ENCODE data around the gene S100A4. TPM values are rescaled to one million over a fixed set of nuclear protein-coding genes. Genes with fewer than 3 reads are reported as not detected.
"Not testable (repeated sequence)": the region's sequence is repeated elsewhere in the genome, so short reads cannot be mapped to it uniquely, and the experiment has no call there.

S100A4 gene
- total RNA-seq = 258 TPM

DNA sequence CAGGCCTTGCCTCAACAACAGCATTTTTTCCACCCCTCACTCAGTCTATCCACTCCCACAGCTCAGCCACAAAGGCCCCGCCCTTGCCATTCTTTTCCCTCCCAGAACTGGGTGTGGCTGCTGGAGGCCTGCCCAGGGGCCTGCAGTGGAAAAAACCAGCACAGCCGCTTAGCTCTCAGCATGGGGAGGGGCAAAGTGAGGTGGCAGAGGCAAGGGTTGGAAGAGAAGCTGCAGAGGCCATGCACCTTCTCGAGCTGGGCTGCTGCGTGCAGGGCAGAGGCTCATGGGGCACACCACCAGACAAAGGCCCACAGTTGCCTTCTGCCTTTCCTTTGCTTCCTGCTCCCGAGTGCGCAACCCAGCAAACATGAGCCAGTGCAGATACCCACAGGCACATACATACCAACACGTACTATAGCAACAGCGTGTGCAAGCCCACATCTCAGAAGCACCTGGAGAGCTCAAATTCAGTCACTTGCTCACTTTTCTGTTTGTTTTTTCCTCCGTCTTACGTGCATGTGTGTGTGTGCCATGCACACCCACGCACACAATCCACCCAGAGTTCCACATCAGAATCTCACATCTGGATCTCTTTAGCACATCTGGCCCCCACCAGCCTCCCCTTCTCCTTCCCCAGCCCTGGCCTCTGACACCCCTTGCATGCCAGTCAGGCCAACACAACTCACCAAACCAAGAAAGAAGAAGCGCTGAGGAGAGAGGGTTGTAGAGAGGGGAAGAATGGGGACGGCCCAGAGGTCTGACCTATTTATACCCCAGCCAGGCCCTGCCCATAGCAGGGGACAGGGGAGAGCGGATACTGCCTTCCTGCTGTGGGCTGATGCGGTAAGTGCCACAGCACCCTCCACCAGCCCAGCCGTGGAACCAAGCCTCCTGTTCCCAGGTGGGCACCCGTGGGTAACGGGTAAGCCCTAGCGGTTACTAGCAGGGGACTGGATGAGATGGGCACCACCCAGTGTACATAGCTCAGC is at the start of gene S100A4:
TSS of gene S100A4 (minus strand) at position 740 of the 989 bp plus-strand sequence. CDS start 1,012 bp downstream, outside the sequence.
- peak; percentile 94 for ATAC-seq
- intact Hi-C loops (cut with DNase I) = no loop called here
- DNase-seq (ENCODE audit: low spot score) = peak; percentile 96

DNA sequence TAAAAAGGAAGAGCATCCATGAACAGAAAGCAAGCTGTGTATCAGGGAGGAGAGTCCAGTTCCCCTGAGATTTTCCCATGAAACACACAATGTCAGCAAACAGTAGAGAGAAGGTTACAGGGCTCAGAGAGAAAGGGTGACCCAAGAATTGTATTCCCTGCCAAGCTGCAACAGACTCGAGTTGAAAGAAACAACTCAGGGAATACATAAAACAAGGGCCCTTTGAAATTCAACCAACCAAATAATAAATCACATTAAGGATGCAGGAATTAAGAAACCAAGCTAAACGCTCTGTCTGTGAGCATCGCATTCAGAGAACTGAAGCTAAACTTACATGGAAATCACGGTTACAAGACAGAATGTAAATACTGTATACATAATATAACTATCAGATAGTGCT is 47.1 kb upstream of the S100A4 start:
- peak; percentile 95 for ATAC-seq
- intact Hi-C loops (cut with DNase I) = no loop called here

DNA sequence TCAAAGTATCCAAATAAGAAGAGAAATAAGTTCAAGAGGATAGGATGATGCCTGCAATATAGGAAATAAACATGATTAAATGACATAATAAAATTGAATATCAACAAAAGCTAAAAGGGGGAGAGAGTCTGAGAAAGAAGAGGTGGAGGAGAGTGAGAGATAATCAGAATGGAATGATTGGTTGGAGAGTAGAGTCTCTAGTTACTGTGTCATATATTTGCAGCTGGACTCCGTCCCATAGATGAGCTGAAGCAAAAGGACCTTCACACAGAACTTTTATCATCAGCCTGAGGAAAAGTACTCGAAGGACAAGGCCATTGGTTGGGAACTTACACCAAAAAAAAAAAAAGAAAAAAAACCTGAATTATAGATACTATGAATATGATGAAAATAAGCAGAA is 42.9 kb upstream of the S100A4 start:
- ATAC-seq (no peak), DNase-seq (ENCODE audit: low spot score) (no peak)
- intact Hi-C loops (cut with DNase I) = no loop called here

More for the DNA sequence above, 47.1 kb upstream of the S100A4 start:
- DNase-seq (ENCODE audit: low spot score) = peak; percentile 5

DNA sequence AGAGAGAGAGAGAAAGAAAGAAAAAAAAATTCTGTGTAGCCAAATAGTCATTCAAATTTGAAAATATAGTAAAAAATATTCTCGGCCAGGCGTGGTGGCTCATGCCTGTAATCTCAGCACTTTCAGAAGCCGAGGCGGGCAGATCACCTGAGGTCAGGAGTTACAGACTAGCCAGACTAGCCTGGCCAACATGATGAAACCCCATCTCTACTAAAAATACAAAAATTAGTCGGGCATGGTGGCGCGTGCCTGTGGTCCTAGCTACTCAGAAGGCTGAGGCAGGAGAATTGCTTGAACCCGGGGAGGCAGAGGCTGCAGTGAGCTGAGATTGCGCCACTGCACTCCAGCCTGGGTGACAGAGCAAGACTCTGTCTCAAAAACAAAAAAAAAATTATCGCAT is 42.4 kb upstream of the S100A4 start:
- intact Hi-C loops (cut with DNase I); ATAC-seq: not testable (repeated sequence)

DNA sequence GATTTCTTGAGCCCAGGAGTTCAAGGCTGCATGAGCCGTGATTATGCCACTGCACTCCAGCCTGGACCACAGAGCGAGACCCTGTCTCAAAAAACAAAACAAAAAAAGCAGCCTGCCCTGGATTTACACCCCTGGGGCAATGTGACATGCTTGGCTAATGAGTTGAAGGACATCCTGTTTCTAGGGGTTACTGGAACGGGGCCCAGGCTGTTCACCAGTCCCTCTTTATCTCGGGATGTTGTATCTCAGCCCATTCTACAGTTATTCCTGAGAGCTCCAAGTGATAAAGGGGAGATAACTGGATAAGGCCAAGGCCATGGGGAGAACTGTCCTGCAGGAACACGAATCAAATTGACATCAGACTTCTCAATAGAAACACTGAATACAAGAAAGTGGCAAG is 41.7 kb upstream of the S100A4 start:
- DNase-seq (ENCODE audit: low spot score) (no peak), ATAC-seq (no peak)
- intact Hi-C loops (cut with DNase I) = no loop called here

More for the DNA sequence above, 42.4 kb upstream of the S100A4 start:
- peak; percentile 26 for DNase-seq (ENCODE audit: low spot score)

DNA sequence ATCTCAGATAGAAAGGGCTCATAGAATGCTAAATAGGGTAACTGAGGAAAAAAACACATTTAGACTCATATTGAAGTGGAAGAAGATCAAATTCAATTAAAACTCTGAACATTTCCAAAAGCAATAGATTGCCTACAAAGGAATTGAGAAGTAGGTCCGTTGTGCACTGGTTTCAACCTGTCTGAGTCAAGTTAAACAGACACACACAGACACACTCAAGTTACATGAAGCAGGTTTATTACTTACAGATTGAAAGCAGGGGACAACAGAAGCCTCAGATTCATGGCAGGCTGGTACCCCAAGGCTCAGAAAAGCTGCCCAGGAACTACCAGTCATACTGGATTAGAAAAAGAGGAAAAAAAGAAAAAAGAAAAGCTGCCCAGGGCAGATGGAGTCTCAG is 40.7 kb upstream of the S100A4 start:
- intact Hi-C loops (cut with DNase I) = no loop called here
- ATAC-seq = no peak
- DNase-seq (ENCODE audit: low spot score) = no peak

DNA sequence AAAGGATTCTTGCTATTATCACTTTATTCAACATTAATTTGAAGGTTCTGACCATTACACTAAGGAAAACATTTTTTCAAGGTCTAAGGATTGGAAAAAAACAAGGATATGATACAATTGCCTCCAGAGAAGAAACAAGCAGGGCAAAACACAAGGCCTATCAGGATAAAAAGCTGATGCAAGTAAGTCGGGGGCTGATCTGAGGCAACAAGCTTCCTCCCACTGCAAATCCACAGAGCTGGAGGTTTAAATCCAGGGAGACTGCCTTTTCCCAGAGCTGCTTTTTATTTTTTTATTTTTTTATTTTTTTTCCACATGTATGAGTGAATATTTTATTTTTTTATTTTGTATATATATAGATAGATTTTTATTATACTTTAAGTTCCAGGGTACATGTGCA is 39.4 kb upstream of the S100A4 start:
- no peak for ATAC-seq
- intact Hi-C loops (cut with DNase I) = no loop called here

DNA sequence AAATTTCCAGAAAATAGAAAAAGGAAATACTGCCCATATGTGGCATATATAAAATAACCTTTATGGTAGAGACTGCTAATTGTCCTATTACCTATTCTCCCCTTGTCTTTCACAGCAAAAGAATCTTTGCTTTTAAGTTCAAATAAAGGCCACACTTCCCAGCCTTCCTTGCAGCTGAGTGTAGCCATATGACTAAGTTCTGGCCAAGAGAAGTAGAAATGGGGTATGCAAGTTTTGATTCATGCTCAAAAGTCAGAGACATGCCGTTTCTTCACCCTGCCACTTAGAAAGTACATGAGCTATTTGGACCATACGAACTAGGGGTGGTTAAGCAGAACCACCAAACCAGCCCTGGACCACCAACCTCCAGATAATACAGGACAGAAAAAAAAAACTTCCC is 38.4 kb upstream of the S100A4 start:
- DNase-seq (ENCODE audit: low spot score) = no peak
- no peak for ATAC-seq
- intact Hi-C loops (cut with DNase I) = no loop called here

More for the DNA sequence above, 39.4 kb upstream of the S100A4 start:
- DNase-seq (ENCODE audit: low spot score) = no peak

DNA sequence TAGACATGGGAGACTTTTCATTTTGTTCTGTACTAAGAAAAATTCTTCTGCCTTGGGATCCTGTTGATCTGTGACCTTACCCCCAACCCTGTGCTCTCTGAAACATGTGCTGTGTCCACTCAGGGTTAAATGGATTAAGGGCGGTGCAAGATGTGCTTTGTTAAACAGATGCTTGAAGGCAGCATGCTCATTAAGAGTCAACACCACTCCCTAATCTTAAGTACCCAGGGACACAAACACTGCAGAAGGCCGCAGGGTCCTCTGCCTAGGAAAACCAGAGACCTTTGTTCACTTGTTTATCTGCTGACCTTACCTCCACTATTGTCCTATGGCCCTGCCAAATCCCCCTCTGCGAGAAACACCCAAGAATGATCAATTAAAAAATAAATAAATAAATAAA is 37.9 kb upstream of the S100A4 start:
- intact Hi-C loops (cut with DNase I); DNase-seq (ENCODE audit: low spot score); ATAC-seq: not testable (repeated sequence)

DNA sequence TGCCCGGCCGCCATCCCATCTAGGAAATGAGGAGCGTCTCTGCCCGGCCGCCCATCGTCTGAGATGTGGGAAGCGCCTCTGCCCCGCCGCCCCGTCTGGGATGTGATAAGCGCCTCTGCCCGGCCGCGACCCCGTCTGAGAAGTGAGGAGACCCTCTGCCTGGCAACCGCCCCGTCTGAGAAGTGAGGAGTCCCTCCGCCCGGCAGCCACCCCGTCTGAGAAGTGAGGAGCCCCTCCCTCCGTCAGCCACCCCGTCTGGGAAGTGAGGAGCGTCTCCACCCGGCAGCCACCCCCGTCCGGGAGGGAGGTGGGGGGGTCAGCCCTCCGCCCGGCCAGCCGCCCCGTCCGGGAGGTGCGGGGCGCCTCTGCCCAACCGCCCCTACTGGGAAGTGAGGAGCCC is 37.2 kb upstream of the S100A4 start:
- intact Hi-C loops (cut with DNase I); DNase-seq (ENCODE audit: low spot score); ATAC-seq: not testable (repeated sequence)

DNA sequence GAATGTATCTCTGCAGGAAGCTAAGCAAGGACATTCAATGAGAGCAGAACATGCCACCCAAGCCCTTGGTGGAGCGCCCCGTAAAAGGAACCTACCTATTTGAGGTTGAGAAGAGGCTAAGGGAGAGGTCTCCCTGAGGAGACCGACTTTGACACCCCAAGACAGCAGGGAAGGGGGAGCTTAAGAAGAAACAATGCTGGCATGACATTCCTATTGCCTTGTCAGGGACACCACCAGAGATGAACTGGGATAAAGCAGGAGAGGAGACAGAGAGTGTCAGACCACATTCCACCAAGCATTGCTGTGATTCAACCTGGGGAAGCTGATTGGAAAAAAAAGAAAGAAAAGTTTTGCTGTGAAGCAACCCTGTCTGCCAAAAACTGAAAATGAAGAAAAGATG is 33.3 kb upstream of the S100A4 start:
- ATAC-seq (no peak), DNase-seq (ENCODE audit: low spot score) (no peak)
- intact Hi-C loops (cut with DNase I) = loop anchor here (5.0 kb wide), 1 partner anchor 38 kb away; the partner anchor contains the start of gene S100A14

DNA sequence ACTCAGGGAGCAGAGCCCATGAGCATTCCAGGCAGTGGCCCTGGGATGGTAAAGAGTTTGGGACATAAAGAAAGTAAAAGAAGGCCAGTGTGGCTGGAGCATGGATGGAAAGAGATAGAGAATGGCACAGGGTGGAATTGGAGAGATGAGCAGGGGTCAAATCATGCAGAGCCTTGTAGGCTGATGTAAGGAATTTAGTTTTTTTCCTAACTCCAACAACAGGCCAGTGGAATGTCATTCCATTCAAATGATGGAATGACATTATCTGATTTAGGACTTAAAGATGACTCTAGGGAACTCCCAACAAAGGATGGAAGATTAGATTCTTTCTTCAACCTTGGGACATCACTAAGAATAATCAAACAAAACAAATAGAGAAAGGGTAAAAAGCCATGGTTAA is 32.9 kb upstream of the S100A4 start:
- no peak for ATAC-seq
- intact Hi-C loops (cut with DNase I) = loop anchor here (5.0 kb wide), 1 partner anchor 39 kb away; the partner anchor contains the start of gene S100A14

DNA sequence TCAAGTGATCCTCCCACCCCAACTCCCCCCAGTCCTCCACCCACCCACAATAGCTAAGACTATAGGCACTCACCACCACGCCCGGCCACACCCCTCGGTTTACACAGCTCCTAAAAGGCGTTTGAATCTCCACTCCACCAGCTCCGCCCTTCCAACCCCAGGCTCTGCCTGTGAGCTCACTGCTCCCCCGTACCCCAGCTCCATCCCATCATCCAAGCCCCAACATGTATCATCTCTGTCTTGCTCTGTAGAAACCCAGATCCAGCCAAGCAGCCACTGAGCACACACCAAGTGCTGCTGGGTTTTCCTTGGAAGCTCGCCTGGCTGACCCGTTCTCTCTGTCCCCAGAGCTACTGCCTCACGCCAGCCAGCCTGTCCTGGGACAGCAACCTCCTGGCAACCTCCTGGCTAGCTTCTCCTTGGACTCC is 32.0 kb upstream of the S100A4 start:
- intact Hi-C loops (cut with DNase I) = loop anchor here (5.0 kb wide), 1 partner anchor 40 kb away; the partner anchor contains the start of gene S100A14
- ATAC-seq (peak; percentile 75), DNase-seq (ENCODE audit: low spot score) (peak; percentile 56)

More for the DNA sequence above, 32.9 kb upstream of the S100A4 start:
- no peak for DNase-seq (ENCODE audit: low spot score)

DNA sequence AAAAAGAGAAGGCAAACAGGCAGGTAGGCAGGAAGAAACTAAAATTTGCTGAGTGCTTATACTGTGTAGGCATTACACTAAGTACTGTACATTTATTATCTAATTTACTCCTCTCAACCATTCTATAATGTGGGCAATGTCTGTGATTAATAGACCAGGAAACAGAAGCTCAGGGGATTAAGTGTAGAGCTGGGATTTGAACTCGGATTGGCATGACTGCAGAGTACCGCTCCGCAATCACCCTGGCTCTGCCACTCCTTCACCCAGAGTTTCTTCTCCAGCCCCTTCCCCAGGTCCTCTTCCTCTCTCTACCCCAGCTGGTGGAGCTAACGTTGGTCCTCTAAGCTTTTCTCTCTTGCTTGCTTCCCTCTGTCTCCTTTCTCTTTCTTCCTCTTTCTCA is 31.5 kb upstream of the S100A4 start:
- DNase-seq (ENCODE audit: low spot score) (peak; percentile 19), ATAC-seq (no peak)
- intact Hi-C loops (cut with DNase I) = loop anchor here (5.0 kb wide), 1 partner anchor 40 kb away; the partner anchor contains the start of gene S100A14

DNA sequence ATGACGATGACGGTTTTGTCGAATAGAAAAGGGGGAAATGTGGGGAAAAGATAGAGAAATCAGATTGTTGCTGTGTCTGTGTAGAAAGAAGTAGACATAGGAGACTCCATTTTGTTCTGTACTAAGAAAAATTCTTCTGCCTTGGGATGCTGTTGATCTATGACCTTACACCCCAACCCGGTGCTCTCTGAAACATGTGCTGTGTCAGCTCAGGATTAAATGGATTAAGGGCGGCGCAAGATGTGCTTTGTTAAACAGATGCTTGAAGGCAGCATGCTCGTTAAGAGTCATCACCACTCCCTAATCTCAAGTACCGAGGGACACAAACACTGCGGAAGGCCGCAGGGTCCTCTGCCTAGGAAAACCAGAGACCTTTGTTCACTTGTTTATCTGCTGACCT is 29.9 kb upstream of the S100A4 start:
- intact Hi-C loops (cut with DNase I) = loop anchor here (5.0 kb wide), 1 partner anchor 42 kb away; the partner anchor contains the start of gene S100A14
- DNase-seq (ENCODE audit: low spot score) = peak; percentile 0
- not testable (repeated sequence) for ATAC-seq

DNA sequence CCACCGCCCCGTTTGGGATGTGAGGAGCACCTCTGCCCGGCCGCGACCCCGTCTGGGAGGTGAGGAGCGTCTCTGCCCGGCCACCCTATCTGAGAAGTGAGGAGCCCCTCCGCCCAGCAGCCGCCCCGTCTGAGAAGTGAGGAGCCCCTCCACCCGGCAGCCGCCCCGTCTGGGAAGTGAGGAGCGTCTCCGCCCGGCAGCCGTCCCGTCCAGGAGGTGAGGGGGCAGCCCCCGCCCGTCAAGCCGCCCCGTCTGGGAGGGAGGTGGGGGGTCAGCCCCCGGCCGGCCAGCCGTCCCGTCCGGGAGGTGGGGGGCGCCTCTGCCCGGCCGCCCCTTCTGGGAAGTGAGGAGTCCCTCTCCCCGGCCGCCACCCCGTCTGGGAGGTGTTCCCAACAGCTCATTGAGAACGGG is 29.5 kb upstream of the S100A4 start:
- not testable (repeated sequence) for DNase-seq (ENCODE audit: low spot score); ATAC-seq
- intact Hi-C loops (cut with DNase I) = loop anchor here (5.0 kb wide), 1 partner anchor 42 kb away; the partner anchor contains the start of gene S100A14

DNA sequence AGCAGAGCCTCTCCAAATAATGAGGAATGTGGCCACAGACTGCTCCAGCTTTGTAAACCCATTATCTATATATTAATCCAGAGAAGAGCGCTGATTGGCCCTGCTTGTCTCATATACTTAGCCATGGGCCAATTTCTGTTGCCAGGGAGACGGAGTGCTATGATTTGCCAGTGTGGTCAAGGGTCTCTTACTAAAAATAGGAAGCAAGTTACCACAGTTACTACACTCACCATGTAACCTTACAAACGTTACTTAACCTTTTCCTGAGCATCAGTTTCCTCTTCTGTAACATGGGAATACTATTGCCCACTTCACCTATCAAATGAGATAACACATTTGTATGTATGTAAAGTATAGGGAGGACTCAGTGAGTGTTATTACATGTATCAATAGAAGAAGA is 27.7 kb upstream of the S100A4 start:
- intact Hi-C loops (cut with DNase I) = no loop called here
- no peak for DNase-seq (ENCODE audit: low spot score)
- no peak for ATAC-seq

DNA sequence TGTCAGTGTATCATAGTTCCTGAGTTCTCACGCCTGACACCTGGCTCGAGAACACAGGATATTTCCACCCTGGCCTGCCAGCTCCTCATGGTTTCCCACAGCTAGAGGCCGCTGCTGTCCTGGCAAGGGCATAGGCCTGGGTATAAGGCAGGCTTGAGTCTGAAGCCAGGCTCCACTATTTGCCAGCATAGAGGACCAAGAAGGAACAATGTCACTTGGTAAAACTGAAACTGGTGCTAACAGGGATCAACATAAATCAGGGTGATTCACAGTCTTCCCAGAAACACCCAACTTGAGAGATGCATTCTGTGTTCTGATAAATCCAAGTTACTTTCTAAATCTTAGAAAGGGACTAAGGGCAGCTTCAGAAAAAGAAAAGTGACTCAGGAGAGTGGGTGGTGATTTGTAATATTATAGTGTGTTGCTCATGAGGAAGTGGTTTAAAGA is 27.0 kb upstream of the S100A4 start:
- intact Hi-C loops (cut with DNase I) = no loop called here
- peak; percentile 89 for DNase-seq (ENCODE audit: low spot score)
- peak; percentile 90 for ATAC-seq

DNA sequence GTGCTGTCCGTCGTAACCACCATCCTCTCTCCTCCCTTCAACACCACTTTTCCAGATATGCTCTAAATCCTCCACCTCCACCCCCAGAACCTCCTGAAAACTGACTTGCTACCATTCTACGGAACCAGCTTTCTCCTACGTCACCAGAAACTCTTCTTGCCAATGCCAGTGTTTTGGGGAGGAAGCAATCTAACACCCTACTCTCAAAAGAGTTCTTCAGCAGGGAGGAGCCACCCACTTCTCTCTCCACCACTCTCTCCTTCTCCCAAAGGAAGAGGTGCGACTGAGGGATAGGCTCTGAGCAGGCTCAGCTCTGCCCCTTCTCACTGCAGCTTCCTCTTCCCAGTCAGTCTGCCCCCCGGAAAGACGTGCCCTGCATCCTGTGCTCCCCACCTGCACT is 26.1 kb upstream of the S100A4 start:
- ATAC-seq = no peak
- no peak for DNase-seq (ENCODE audit: low spot score)
- intact Hi-C loops (cut with DNase I) = no loop called here

DNA sequence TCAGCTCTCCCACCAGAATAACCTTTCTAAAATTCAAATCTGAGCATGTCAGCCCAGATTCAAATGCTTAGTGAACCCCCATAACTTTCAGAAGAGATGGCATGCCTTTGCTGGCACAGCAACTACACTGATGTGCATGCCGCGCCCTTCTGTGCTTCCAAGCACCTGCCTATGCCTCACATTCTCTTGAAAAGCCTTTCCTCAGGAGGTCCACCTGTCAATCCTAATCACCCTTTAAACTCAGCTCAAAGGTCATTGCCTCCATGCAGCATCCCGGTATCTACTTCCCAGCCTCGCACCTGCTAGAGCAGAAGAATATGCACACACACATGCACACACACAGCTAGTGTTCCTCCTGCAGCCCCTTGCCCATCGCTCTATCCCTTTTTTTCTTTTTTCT is 25.3 kb upstream of the S100A4 start:
- DNase-seq (ENCODE audit: low spot score) (no peak), ATAC-seq (no peak)
- intact Hi-C loops (cut with DNase I) = no loop called here
